Prostate gland (tissue), 2 donors: ENCODE measurements around the gene UBE2R2.

ENCODE experiments used
- CTCF ChIP-seq, 4 experiments: fragments of 200-600 bp in 2 of 4; fragments of 450-650 bp in 2 of 4; sonication (generic) in 2 of 4; IDR thresholded peaks; 1 replicate in 3 of 4; 2 replicates in 1 of 4; pipeline ENCODE4 v1.5.1; 2016 to 2019; ENCODE audit warnings: antibody characterized with exemption in 4 of 4, mild to moderate bottlenecking in 2 of 4, moderate library complexity in 2 of 4
- POLR2A ChIP-seq: fragments of 450-650 bp; IDR thresholded peaks from one replicate; pipeline ENCODE4 v1.6.1; 2016; ENCODE audit warnings: antibody characterized with exemption, mild to moderate bottlenecking

DNA sequence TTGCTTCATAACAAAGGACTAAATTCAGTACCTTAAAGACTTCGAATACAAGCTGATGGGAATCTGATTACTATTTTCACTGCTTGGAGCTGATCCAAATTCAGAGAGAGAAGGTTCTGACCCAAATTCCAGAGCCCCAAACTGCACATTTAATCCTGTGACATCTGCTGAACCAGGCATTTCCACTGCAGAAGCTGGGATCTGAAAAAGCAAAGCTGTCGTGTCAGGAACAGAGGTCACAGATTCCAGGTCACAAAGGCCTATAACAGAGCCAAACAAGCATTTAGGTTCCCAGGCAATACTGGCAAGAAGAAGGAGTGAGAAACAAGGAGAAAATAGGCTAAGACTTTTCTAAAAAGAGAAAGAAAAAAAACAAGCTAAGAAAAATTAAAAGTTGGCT, 126.4 kb downstream of the UBE2R2 start:
- TF ChIP-seq POLR2A (no peak), CTCF (IDR thresholded peaks at IDR 0.05) (no peak)
